Choroid plexus epithelial cell (primary cell): ENCODE measurements around the gene HMGN3.

Experiments used
- DNase-seq: peaks from one replicate; pipeline ENCODE4 v3.0.0-alpha.2; 2010; ENCODE audit warnings: low read depth
- H3K4me3 ChIP-seq: 2 replicates; pipeline ENCODE4 v1.5.1; 2011; ENCODE audit warnings: low read depth, mild to moderate bottlenecking, control low read depth, low read length, moderate library complexity
- TF ChIP-seq, protein P1 (sequence below): conservative IDR thresholded peaks from 2 replicates; pipeline ENCODE4 v1.5.1; 2011; ENCODE audit warnings: low read depth, mild to moderate bottlenecking, control low read depth, inconsistent platforms, low read length, moderate library complexity

The HMGN3 gene

DNA sequence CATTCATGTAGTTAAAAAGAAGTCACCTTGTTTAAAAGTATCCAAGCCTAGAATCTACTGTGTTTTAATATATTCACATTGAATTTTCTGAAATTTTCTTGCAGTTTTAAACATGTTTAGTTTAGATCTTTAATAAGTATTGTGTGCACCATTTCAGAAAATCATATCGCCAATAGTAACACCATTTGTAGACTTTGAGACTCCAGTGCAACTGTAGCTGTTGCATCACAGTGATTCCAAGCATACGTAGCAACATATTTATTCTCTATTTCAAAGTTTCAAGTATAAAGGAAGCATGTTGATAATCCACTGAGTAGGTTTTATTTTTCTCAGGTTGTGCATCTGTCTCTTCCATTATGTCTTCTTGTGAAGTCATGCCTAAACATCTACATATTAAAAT lies 46.4 kb downstream of the HMGN3 start:
- no peak overlapping the region for H3K4me3 ChIP-seq
- TF ChIP-seq, protein P1, sequence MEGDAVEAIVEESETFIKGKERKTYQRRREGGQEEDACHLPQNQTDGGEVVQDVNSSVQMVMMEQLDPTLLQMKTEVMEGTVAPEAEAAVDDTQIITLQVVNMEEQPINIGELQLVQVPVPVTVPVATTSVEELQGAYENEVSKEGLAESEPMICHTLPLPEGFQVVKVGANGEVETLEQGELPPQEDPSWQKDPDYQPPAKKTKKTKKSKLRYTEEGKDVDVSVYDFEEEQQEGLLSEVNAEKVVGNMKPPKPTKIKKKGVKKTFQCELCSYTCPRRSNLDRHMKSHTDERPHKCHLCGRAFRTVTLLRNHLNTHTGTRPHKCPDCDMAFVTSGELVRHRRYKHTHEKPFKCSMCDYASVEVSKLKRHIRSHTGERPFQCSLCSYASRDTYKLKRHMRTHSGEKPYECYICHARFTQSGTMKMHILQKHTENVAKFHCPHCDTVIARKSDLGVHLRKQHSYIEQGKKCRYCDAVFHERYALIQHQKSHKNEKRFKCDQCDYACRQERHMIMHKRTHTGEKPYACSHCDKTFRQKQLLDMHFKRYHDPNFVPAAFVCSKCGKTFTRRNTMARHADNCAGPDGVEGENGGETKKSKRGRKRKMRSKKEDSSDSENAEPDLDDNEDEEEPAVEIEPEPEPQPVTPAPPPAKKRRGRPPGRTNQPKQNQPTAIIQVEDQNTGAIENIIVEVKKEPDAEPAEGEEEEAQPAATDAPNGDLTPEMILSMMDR = no peak
- DNase-seq = no peak

DNA sequence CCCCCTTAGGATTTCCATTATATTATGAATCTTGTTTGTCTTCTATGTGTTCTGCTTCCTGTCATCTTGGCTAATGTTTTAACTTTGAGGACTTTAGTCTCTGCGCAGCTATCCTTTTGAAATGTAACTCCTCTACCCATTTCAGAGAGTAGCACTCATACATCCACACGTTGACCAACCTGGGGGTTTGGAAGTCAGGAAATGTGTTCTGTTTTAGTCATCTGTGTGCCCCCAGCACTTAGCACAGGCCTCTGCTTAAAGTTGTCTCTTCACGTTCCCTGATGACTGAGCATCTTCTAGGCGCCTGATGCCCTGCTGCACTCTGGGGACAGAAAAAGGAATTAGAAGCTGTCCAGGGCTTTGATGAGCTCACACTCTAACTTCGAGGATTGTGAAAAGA lies 47.9 kb downstream of the HMGN3 start:
- H3K4me3 ChIP-seq = no peak overlapping the region
- no peak for DNase-seq
- TF ChIP-seq, protein P1 = no peak

DNA sequence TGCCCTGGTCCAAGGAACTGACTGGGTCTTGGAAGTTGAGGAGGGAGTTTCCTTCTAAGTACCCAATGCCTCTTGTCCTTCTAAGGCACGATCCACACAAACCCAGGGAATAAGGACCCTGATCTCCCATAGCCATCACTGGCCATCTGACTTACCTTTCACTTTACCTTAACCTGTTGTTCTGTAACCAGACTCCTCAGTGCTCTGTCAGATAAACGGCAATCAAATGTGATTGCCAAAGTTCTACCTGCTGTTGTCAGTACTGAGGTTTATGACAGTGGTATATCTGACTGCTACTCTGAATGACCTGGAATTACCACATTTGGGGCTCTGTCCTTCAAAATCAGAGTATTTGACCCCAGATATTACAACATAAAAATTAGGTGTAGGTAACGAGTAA lies 49.8 kb downstream of the HMGN3 start:
- no peak overlapping the region for H3K4me3 ChIP-seq
- TF ChIP-seq, protein P1 = no peak
- no peak for DNase-seq

DNA sequence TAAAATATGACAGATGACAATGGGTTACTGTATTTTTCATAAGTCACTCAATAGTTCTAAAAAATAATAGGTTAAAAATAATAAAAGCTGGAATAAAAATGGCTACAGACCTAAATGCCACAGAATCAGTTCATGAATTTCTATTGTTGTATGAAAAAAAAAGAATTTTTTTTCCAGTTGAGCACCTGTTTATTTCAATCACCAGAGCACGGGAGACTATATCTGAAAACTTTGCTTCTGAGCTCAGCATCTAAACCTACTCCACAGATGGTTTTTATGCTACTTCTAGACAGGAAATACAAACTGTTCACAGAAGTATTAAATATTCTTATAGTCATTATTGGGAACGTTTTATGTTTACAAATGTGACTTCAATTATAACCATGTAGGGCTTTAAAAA lies 50.4 kb downstream of the HMGN3 start:
- no peak for DNase-seq
- TF ChIP-seq, protein P1 = no peak
- H3K4me3 ChIP-seq = no peak overlapping the region

DNA sequence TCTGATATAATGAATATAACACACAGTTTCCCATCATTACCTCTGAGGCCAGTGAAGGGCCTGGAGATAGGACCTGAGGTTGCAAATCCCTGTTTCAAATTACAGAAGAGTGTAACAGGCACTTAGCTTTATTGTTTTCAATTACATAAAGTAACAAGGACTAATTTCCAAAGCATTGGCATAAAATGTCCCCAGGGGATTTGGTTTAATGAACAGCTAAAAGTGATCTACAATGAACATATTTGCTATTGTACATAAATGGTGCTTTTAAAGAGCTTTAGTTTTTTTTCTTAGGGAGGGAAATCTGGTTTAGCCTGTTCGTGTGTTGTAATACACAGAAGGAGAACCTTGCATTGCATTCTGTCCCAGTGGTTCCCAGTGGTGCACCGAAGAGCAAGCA lies 54.4 kb downstream of the HMGN3 start:
- DNase-seq = no peak

DNA sequence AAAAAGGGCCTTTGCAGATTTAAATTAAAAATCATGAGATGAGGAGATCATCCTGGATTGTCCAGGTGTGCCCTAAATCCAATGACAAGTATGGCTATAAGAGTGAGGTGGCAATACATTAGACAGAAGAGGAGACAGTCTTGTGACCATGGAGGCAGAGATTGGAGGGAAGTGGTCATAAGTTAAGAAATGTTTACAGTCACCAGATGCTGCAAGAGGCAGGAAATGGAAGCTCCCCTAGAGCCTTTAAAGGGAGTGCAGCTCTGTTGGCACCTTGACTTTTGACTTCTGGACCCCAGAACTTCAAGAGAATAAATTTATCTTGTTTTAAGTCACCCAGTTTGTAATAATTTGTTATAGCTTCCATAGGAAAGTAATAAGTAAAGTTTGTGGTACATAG lies 61.1 kb downstream of the HMGN3 start:
- peak; percentile 12 for DNase-seq
- TF ChIP-seq, protein P1 = no peak
- no peak overlapping the region for H3K4me3 ChIP-seq

More for the DNA sequence above, 54.4 kb downstream of the HMGN3 start:
- H3K4me3 ChIP-seq = no peak overlapping the region
- TF ChIP-seq, protein P1 = no peak

DNA sequence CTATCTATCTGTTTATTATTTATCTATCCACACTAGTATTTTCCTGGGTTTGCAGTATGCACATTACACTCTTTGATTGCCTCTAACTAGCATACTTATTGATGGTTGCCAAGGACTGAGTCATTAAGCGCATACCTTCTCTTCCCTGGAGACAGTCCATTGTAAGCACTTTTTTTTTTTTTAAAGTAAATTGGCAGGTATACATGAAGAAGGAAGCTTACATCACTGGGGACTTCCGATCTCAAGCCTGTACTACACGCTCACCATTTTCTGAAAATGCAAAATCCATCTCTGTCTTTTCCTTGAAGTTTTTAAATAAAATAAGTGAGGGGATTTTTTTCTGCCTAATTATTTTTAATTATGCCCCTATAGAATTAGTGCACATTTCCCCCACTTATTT lies 63.5 kb downstream of the HMGN3 start:
- DNase-seq = peak; percentile 73
- TF ChIP-seq, protein P1 = no peak
- H3K4me3 ChIP-seq = no peak overlapping the region
